Measurements from ENCODE around the gene CACNA1B.
"Not testable (repeated sequence)": the region's sequence is repeated elsewhere in the genome, so short reads cannot be mapped to it uniquely, and the experiment has no call there.

CACNA1B gene

GRCh38 chr9:137866226-137867141 lies 11.1 kb upstream of the CACNA1B start:
- FAIRE-seq = no peak

DNA sequence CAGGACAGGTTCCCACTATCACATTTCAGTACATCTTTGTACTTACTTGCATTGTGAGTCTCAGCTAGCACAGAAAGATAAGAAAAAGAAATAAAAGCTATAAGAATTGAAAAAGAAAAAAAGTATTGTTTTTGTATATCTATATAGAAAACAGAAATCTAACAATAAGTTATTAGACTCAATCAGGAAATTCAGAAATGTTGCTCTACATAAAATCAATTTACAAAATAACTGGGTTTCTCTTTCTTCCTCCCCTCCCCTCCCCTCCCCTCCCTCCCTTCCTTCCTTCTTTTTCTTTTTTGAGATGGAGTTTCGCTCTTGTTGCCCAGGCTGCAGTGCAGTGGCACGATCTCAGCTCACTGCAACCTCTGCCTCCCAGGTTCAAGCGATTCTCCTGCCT lies 7.2 kb upstream of the CACNA1B start:
- no peak for FAIRE-seq

DNA sequence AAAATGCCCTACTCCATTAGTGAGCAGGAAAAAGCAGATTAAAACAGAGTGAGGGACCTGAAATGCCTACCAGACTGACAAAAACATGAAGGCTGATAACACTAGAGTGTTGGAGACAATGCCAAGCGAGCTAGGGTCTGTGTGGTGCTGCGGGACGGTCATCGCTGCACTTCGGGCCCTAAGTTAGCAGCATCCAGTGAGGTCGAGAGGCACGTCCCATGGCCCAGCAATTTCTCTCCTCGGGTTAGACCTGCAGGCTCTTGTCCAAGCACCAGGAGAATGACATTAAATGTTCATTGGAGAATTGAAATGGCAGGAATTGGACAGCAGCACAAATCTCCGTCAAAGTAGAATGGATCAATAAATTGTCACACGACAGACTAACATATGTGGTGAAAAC lies 5.3 kb upstream of the CACNA1B start:
- FAIRE-seq = no peak

- no peak for FAIRE-seq
These were observed 4.2 kb upstream of the CACNA1B start for GRCh38 chr9:137873408-137873807.

- no peak for FAIRE-seq
These were observed 3.7 kb upstream of the CACNA1B start for GRCh38 chr9:137873858-137874362.

DNA sequence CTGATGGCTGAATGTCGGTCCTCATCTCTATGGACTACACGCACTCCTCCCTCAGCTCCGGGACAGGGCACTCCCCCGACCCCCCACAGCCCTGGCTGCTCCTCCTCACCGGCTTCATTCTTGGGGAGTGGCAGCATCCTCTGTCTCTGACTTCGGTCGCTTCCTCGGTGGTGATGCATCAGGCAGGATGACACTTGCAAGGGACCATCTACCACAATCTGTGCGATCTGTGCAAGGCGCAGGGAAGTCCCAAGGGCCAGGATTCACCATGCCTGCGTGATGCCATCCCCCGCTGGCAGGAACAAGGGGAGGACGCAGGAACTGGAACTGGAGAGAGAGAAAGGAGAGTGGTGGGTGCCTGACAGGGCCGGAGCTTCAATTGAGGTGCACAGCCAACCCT lies 2.2 kb upstream of the CACNA1B start:
- no peak for FAIRE-seq

GRCh38 chr9:137875846-137876245 lies 1.7 kb upstream of the CACNA1B start:
- no peak for FAIRE-seq

- no peak for FAIRE-seq
These were observed 1.3 kb upstream of the CACNA1B start for GRCh38 chr9:137876269-137876668.

DNA sequence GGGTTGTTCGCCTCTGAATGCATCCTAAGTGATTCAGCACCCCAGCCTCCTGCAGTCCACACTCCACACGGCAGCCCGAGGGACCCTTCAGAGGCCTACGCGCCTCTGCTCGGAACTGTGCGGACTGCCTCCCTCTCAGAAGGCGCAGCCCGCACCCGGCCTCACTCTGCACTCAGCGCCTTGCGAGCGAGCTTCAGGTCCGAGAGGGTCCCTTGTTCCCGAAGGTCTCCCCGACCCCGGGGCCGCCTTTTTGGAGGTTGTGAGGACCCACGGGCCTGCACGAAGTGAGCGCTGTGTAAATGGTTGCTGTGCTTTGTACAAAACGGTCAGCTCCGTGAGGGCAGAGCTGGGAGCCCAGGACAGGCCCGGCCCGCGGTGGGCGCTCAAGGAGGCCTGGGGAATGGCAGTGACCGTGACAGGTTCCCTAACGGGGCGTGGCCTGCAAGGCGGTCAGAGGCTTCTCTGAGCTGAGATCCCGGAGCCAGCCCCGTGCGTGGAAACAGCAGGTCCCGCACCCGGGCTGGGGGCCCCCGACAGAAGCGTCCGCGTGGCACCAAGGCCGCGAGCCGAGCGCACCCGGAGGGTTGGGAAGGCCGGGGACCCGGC lies 698 bp upstream of the CACNA1B start:
- no peak for FAIRE-seq

- no peak for FAIRE-seq
These were observed 762 bp downstream of the CACNA1B start for GRCh38 chr9:137878146-137878941.

DNA sequence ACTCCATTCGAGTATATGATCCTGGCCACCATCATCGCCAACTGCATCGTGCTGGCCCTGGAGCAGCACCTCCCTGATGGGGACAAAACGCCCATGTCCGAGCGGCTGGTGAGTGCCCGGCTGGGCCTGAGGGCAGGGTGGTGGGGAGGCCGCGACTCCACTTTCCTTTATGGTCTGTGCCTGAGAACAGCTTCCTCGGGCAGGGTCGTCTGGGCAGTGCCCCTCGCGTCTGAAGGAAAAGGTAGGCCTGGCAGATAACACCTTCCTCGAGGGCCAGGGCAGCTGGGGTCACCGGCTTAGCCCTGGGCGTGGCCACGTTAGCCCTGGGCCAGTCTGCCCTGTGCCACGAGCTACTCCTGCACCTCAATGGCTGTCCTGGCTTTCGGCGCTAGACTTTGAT lies 1.5 kb downstream of the CACNA1B start:
- FAIRE-seq = no peak

GRCh38 chr9:137879566-137880150 lies 2.1 kb downstream of the CACNA1B start:
- FAIRE-seq = no peak

DNA sequence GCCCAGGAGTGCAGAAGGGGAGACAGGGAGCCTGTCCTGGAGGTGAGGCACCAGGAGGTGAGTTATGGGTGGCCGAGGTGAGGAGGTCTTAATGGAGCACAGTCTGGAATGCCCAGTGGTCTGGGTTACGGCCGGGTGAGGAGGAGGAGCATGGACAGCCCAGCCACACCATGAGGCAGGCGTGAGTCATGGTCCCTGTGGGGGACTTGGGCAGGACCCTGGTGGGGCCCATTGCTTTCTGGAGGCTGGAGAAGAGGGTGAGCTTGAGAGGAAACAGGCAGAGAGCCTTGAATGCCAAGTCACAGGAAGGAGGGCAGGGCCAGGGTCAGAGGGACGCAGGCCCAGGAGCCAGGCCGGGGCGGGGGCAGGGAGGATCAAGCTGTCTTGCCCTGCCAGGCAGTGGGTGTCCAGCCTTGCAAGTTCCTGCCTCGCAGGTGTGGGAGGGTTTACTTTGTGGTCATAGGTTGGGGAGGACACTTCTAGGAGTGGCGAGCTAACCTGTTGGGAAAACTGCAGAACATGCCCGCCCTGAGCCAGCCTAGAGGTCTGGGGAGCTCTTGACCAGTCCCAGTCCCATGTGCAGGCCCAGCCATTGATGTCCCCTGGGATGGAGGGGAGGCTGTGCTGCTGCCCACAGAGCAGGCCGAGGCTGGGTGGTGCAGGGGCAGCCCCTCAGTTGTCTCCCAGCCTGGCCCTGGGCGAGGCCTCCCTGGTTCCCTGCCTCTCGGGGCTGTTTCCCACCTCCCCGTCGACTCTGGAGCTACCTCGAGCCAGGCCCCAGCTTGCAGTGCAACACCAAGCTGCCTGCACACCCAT lies 2.8 kb downstream of the CACNA1B start:
- FAIRE-seq = no peak

GRCh38 chr9:137880976-137881530 lies 3.5 kb downstream of the CACNA1B start:
- no peak for FAIRE-seq

- FAIRE-seq = no peak
These were observed 4.3 kb downstream of the CACNA1B start for GRCh38 chr9:137881591-137882505.

- no peak for FAIRE-seq
These were observed 4.9 kb downstream of the CACNA1B start for GRCh38 chr9:137882506-137882821.

GRCh38 chr9:137883977-137884376 lies 6.4 kb downstream of the CACNA1B start:
- not testable (repeated sequence) for FAIRE-seq

DNA sequence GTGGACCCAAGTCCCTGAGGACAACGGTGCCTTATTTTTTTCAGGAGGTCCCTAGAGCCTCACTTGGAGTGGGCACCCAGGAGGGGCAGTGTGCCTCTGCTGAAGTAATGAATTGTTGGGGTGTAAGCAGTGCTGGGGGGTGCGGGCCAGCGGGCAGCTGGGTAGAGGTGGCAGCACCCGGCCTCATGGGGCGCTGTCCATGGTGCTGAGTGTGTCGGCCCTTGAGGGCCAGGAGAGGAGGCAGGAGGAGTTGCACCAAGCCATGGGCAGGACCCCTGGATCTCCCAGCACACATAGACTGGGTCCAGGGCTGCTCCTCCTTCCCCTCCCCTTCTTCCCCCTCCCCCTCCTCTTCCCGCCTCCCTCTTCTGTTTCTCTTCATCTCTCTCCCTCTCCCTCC lies 7.0 kb downstream of the CACNA1B start:
- FAIRE-seq = not testable (repeated sequence)

DNA sequence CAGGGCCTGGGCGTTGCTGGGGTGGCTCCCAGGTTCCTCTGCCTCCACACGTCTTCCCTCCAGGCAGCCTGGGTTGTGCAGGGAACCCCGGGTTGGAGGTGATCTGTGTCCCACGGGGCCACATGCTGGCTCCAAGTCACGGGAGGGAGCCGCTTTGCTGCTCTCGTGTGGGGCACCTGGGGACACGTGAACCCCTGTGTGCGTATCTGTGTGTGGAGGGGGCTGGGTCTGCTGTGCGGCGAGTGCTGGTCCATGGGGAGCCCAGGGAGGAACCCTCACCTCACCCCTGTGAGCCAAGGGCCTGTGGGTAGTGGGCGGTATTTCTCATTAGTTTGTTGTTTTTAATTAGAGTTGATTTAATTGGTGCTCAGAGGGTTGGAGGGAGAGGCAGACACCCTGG lies 7.5 kb downstream of the CACNA1B start:
- FAIRE-seq = not testable (repeated sequence)

DNA sequence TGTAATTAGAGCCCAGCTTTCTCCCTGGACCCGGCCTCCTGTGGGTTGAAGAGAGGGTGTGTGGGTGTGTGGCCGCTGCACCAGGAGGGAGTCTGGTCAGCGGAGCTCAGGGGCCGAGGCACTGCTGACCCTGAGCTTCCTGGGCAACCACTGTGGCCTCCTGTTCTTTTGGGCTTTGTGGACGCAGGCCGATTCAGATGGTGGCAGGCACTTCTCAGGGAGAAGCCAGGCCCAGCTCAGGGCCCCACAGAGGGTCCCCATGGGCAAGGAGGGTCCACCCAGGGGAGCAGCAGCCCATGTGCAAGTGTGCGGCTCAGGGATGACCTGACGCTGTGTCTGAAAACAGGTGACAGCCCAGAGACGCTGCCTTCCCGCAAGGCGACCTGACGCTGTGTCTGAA lies 11.0 kb downstream of the CACNA1B start:
- not testable (repeated sequence) for FAIRE-seq

GRCh38 chr9:137889966-137890365 lies 12.4 kb downstream of the CACNA1B start:
- FAIRE-seq = not testable (repeated sequence)

Data from G401.6 (cell line).